DMS 273 (cell line): Measurements from ENCODE around the gene GCHFR.

ENCODE experiments used
- DNase-seq: peaks from one replicate; lab custom pipeline; 2025; ENCODE audit not compliant: unreplicated experiment; lab: John Stamatoyannopoulos, UW

Gene GCHFR

GRCh38 chr15:40775740-40776536, 12.1 kb downstream of the GCHFR start:
- no peak for DNase-seq

- DNase-seq = peak; percentile 14
These were observed 12.8 kb downstream of the GCHFR start for GRCh38 chr15:40776537-40777141.

- DNase-seq = peak; percentile 74
These were observed 18.9 kb downstream of the GCHFR start for GRCh38 chr15:40782609-40783227.

GRCh38 chr15:40785164-40785563, 21.3 kb downstream of the GCHFR start:
- DNase-seq = no peak

DNA sequence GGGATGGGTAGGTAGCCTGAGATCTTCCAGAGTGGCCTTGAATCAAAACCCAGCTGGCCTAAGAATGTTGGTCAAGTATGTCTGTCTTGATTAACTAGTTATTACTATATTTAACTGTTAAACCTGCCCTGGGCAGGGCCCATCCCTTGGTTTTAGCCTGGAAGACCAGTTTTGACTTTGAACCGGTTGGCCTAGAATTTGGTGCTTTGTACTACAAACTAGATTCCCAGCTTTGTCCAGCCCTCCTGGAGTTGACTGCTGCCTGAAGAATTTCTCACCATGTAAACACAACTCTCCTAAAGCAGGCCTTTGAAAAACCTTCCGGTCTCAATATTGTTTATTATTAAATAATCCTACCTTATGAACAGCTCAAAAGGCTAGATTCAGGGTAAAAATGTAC, 21.9 kb downstream of the GCHFR start:
- DNase-seq = no peak

GRCh38 chr15:40787344-40787841, 23.5 kb downstream of the GCHFR start:
- DNase-seq = no peak

GRCh38 chr15:40787991-40788390, 24.1 kb downstream of the GCHFR start:
- no peak for DNase-seq

DNA sequence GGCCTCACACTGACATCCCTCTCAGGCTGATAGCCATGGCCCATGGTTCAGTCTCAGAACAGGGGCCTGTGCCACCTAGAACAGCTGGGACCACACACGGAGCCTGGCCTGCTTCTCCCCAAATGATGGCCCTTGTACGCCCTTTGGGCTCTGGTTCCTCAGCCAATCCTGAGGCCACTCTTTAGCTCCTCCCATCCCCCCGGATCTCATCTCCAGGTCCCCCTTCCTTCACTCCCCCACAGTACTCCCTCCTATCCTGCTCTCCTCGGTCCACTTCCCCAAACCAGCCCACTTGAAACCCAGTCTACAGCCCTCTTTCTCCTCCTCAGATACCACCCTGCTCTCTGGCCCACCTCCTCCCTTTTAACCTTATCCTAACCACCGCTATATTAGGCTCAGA, 25.3 kb downstream of the GCHFR start:
- no peak for DNase-seq

GRCh38 chr15:40789999-40790398, 26.1 kb downstream of the GCHFR start:
- DNase-seq = no peak

GRCh38 chr15:40790718-40791117, 26.9 kb downstream of the GCHFR start:
- no peak for DNase-seq

- DNase-seq = no peak
These were observed 28.5 kb downstream of the GCHFR start for GRCh38 chr15:40792394-40792793.

GRCh38 chr15:40793216-40793989, 29.5 kb downstream of the GCHFR start:
- peak; percentile 17 for DNase-seq

- DNase-seq = no peak
These were observed 32.2 kb downstream of the GCHFR start for GRCh38 chr15:40796041-40796440.

DNA sequence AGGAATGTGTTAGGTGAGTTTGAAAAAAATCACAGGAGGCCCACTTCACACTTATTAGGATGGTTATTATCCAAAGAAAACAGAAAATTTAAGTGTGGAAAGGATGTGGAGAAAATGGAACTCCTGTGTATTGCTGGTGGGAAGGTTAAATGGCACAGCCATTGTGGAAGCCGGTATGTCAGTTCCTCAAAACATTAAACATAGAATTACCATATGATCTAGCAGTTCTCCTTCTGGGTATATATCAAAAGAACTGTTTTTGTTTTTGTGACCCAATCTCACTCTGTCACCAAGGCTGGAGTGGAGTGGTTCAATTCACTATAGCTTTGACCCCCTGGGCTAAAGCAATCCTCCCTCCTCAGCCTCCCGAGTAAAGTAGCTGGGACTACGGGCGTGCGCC, 32.6 kb downstream of the GCHFR start:
- DNase-seq = no peak

DNA sequence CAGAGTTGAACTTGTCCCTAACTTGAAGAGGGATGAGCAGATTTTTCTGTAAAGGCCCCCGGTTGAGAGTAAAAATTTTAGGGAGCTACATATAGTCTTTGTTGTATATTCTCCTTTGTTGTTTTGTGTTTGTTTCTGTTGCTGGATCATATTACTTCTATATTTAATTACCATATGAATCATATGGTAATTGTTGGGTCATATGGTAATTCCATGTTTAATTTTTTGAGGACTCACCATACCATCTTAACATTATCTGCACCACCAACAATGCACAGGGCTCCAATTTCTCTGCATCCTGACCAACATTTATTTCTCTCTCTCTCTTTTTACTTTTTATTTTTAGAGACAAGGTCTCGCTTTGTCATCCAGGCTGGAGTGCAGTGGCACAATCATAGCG, 35.7 kb downstream of the GCHFR start:
- no peak for DNase-seq

DNA sequence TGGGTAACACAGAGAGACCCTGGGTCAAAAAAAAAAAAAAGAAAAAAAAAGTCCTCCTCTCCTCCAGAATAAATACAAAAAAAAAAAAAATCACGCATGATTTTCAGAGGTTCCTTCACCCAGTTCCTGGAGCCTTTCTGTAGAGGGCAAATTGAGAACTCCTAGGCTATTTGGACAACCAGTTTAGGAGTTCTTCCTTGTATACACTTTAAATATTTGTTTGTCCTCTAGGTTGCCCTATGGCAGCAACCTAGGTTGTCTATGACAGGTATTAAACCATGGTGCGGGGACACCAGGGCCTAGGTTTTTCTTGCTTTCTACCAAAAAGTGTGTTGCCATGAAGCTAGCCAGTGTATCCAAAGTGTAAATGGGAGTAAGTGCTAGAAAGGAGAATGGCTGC, 39.2 kb downstream of the GCHFR start:
- DNase-seq = no peak

DNA sequence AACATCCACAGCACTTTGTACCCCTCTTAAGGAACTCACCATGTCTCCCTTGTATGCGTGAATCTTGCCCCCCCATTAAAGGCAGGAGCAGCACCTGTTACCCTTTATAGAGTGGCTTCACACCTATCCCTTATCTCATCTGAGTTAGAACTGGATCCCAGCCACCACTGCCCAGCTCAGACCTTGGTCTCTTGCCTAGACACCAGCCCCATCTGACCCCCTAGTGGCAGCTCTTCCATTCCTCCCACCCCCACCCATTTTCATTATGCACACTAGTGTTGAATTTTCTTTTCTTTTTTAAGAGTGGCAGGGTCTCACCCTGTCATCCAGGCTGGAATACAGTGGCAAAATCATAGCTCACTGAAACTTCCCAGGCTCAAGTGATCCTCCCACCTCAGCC, 39.8 kb downstream of the GCHFR start:
- no peak for DNase-seq

DNA sequence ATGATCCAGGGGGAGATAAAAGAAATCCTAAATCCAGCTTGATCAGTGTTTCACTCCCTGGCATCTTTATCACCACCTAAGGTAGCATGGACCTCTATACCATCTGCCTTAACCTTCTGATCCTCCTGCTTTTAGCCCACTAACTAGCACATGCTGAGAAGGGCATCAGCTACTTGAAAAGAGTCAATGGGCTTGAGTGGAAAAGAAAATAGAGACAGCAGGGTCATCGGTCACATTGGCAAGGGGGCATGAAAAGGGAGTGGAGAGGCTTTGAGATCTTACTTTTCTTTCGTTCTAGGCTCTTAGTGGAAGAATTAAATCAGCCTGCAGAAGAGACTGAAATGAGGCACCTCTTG, 42.8 kb downstream of the GCHFR start:
- DNase-seq = peak; percentile 48

- peak; percentile 98 for DNase-seq
These were observed 43.4 kb downstream of the GCHFR start, which contains the start of the genes DNAJC17 and ZFYVE19 for GRCh38 chr15:40807028-40807887. Gene DNAJC17 (minus strand): TSS chr15:40807473. CDS start chr15:40807446, 27 bp downstream. Gene ZFYVE19 (plus strand): TSS chr15:40807089. CDS start chr15:40807590, 501 bp downstream.

- peak; percentile 44 for DNase-seq
These were observed 44.1 kb downstream of the GCHFR start for GRCh38 chr15:40807888-40808461.
